Ectodermal cell (in vitro differentiated cells): ENCODE data around the gene FCN2.

Source experiments
- H3K27ac ChIP-seq: 2 replicates; pipeline ENCODE4 v1.7.0; 2013; ENCODE audit warnings: mild to moderate bottlenecking, low read depth, low read length; ENCODE audit not compliant: insufficient read depth, poor library complexity, severe bottlenecking
- H3K27me3 ChIP-seq: 2 replicates; pipeline ENCODE4 v1.7.0; 2013; ENCODE audit warnings: mild to moderate bottlenecking, low read length; ENCODE audit not compliant: insufficient read depth, control insufficient read depth, poor library complexity, severe bottlenecking
- H3K36me3 ChIP-seq: one replicate; pipeline ENCODE4 v1.7.0; 2013; ENCODE audit warnings: low read length; ENCODE audit not compliant: control insufficient read depth, insufficient read depth
- H3K4me1 ChIP-seq: one replicate; pipeline ENCODE4 v1.7.0; 2013; ENCODE audit warnings: low read length; ENCODE audit not compliant: control insufficient read depth, insufficient read depth
- H3K4me3 ChIP-seq: 2 replicates; pipeline ENCODE4 v1.7.0; 2013; ENCODE audit warnings: low read depth, low read length, control low read depth; ENCODE audit not compliant: insufficient read depth
- H3K9me3 ChIP-seq: 2 replicates; pipeline ENCODE4 v1.7.0; 2013; ENCODE audit warnings: mild to moderate bottlenecking, low read length, moderate library complexity; ENCODE audit not compliant: control insufficient read depth
- WGBS, 2 experiments: methylation state at CpG; one replicate each; pipeline ENCODE4 v1.1.7; 2013; ENCODE audit warnings: missing lambda C conversion rate in 2 of 2; 5-methylcytosine and 5-hydroxymethylcytosine counted together

Gene FCN2

DNA sequence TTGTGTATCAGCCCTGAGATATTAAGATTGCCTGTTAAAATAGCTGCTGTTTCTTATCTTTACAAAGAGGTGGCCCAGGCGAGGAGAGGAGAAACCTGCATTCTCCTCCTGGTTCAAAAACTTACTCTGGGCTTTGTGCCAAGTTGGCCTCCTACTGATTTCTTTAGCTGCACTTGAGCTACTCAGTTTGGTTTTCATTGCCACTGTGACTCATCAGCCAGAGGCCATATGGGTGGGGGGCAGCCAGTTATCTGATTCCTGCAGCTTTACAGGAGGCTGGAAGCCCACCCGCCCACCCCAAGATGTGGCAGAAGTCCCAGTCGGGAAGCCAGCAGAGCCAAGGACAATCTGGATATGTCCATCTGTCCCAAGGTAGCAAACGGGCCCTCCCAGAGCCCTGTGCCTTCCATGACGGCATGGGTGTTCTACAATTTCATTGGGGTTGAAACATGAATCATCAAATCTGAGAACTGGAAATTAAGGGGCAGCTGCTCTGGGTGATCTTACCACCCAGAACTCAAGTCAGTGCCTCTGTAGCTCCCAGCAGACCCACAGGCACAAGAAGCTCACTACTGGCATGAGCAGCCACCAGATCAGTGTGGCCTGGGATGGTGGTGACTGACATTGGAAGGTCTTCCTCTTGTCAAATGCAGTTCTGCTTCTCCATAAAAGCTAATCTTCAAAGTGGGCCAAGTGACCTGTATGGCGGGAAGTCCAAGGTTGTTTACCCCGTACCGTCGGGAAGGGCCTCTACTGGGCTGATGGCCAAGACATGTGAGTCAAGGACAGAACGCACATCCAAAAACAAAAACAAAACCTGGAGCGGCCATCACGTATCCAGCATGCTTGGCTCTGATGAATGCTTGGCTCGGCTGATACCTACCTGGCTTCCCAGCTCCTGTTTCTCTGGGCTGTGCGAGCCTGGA lies 15.6 kb downstream of the FCN2 start:
- WGBS, 2 experiments = 88 to 92% methylated on average over 14 of the region's 14 CpGs
- Histone ChIP-seq H3K9me3 (peaks cover 3% of the 10 kb centered on the region), H3K36me3 (no peaks in the 10 kb centered on the region), H3K4me3 (no peak overlapping the region), H3K4me1 (no peaks in the 10 kb centered on the region), H3K27me3 (no peaks in the 10 kb centered on the region), H3K27ac (no peak overlapping the region)

DNA sequence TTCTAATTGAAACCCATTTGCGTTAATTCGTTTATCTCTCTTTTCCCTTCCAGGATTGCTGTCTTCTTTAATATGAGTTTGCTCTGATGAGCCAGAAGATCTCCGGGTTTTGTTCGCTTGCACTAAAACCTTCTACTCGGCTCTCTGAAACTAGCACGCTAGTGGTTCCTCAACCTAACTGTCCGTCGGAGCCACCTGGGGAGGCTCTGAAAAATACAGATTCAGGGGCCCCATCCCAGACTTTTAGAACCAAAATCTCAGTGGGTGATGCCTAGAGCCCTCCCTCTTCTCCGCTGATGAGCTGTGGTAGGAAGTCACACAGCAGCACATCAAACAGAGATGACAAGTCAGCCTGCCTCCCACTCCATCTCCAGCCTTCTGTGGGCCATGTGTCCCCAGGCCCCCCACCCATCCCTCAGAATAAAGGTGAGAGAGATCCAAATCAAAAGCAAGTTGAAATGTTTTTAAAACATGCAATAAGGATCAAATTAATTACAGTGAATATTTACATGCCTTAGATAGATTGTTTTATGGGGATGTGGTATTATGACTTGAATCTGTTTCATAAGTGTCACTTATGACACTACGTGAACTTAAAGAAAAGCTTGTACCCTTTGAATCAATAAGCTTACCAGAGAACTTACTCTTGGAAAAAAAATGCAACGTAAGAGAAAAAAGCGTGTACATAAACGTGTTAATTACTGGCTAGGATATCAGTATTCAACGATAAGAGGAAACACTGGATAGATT lies 16.4 kb downstream of the FCN2 start:
- Histone ChIP-seq H3K4me3 (no peak overlapping the region), H3K36me3 (no peaks in the 10 kb centered on the region), H3K27me3 (no peaks in the 10 kb centered on the region), H3K9me3 (peaks cover 3% of the 10 kb centered on the region), H3K27ac (no peak overlapping the region), H3K4me1 (no peaks in the 10 kb centered on the region)
- WGBS, 2 experiments = 95 to 96% methylated on average over 14 of the region's 14 CpGs

DNA sequence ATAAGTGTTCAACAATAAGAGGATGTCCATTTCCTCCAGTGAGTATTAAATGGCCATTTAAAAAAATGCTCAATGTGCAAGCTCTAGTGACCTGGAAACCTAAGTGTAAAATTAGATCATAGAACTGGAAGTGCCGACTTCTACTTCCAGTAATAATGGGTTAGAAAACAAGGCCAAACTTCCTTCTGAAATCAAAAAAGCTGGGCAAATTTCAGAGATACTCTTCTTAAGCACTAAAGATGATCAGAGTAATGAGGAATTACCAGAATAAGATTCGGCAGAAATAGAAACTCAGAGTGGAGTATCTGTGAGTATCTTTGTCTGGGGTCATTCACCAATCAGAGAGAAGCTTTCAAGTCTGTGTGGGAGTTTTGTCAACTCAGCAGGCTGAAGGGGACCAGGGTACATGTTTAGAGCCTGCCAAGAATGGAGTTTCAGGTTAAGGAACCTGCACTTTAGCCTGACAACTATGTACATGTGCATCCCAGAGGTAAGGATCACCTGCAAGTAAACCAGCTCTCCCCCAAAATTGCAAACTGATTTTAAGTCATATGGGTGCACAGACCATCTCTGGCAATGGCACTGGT lies 17.1 kb downstream of the FCN2 start:
- Histone ChIP-seq H3K36me3 (no peaks in the 10 kb centered on the region), H3K4me3 (no peak overlapping the region), H3K9me3 (peaks cover 3% of the 10 kb centered on the region), H3K27ac (no peak overlapping the region), H3K27me3 (no peaks in the 10 kb centered on the region), H3K4me1 (no peaks in the 10 kb centered on the region)
- 93 to 98% methylated on average over 2 of the region's 2 CpGs for WGBS, 2 experiments

DNA sequence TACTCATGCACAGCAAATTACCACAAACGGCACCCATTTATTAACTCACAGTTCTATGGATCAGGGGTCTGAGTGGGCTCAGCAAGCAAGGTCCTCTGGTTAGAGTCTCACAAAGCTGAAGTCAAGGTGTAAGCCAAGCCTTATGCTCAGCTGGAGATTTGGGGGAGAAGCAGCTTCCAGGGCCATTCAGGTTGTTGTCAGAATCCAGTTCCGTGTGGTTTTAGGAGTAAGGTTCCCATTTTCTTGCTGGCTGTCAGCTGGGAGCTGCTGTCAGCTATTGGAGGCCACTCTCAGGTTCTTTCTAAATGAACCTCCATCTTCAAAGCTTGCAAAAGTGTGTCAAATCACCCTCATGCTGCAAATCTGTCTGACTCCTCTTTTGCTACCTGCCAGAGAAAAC lies 17.7 kb downstream of the FCN2 start:
- Histone ChIP-seq H3K36me3 (no peaks in the 10 kb centered on the region), H3K4me1 (no peaks in the 10 kb centered on the region), H3K9me3 (peaks cover 3% of the 10 kb centered on the region), H3K27ac (no peak overlapping the region), H3K4me3 (no peak overlapping the region), H3K27me3 (no peaks in the 10 kb centered on the region)
- WGBS, 2 experiments = 70 to 71% methylated on average over 2 of the region's 2 CpGs

DNA sequence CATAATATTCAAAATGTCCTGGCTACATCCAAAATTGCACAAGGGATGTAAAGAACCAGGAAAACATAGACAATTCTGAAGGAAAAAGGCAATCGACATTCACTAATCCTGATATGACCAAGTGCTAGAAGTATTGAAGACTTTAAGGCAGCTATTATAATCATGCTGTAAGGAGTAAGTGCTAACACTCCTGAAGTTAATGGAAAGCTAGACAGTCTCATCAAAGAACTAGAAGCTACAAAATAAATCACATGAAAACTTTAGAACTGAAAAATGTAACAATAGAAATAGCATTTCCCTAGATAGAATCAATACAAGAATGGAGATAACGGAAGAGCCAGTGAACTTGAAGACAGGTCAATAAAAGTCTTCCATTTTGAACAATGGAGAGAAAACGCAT lies 18.6 kb downstream of the FCN2 start:
- WGBS, 2 experiments = 64 to 71% methylated on average over 2 to 3 of the region's 3 CpGs

DNA sequence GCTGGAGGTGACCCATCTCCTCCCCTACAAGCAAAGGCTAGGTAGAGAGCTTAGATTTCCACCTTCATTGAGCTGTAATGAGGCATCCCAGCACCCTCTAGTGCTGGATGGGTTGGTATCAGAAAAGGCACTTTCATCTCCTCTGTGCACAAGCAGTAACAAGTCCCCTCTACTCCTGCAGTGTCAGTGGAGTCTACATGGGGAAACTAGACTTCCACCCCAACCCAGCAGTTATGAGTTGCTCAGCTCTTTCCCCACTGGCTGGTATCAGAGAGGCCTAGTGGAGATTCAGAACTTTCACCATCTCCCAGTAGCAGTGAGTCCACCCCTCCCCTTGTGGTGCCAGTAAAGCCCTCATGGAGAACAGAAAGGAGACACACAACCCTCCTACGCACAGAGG lies 19.2 kb downstream of the FCN2 start:
- WGBS, 2 experiments = 78 to 100% methylated on average over 1 of the region's 1 CpG
- H3K27me3 ChIP-seq = no peaks in the 10 kb centered on the region
- H3K4me3 ChIP-seq = no peak overlapping the region
- H3K4me1 ChIP-seq = no peaks in the 10 kb centered on the region
- no peak overlapping the region for H3K27ac ChIP-seq
- no peaks in the 10 kb centered on the region for H3K36me3 ChIP-seq
- peaks cover 1% of the 10 kb centered on the region for H3K9me3 ChIP-seq

More for the DNA sequence above, 18.6 kb downstream of the FCN2 start:
- Histone ChIP-seq H3K36me3 (no peaks in the 10 kb centered on the region), H3K4me3 (no peak overlapping the region), H3K27me3 (no peaks in the 10 kb centered on the region), H3K9me3 (peaks cover 3% of the 10 kb centered on the region), H3K4me1 (no peaks in the 10 kb centered on the region), H3K27ac (no peak overlapping the region)

DNA sequence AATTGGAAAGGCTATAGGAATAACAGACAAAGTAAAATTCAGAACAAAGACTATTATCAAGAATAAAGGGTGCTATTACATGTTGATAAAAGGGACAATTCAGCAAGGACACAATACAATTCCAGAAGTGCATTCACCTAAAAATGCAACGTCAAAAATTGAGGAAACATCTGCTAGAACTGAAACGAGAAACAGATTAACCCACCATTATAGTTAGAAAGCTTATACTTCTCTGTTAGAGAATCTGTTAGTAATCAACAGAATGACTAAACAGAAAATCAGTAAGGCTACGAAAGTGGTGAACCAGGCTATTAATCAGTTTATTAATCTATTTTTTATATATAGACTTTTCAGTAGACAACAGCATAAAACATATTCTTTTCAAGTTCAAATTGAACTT lies 22.3 kb downstream of the FCN2 start:
- H3K27me3 ChIP-seq = no peaks in the 10 kb centered on the region
- 93 to 100% methylated on average over 1 to 3 of the region's 3 CpGs for WGBS, 2 experiments

DNA sequence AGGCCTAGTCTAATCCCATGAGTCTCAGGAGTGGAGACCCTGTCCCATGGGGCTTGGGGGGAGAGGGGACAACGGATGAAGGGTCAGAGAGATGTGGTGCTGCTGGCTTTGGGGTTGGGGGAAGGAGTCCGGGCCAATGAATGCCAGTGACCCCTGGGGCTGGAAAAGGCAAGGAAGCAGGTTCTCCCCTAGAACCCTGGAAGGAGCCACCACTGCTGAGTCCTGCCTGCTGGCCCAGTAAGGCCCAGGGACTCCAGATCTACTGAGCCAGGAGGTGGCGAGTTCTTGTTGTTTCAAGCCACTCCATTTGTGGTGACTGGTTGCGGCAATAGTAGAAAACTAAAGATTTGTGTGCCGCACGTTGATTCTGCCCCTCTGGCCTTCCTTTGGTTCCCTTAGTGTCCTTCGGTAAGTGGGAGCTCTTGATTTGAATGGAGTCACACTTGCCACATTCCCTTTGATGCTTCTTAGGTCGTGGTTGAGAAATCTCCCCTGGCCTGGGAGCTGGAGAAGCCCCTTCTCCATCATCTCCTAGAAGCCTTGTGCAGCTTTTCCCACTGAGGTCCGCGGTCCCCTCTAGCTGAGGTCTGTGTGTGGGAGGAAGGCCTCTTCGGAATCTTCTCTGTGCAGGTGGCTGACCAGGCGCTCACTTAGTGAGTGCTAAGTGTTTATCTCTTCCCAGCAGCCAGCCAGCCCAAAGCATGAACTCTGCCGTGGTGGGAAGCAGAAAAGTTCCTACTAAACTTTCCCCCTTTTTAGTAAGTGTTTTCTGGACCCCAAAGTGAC lies 28.1 kb downstream of the FCN2 start:
- WGBS, 2 experiments = 94% methylated on average over 13 of the region's 13 CpGs
- Histone ChIP-seq H3K27me3 (no peaks in the 10 kb centered on the region), H3K4me1 (no peaks in the 10 kb centered on the region)

More for the DNA sequence above, 22.3 kb downstream of the FCN2 start:
- Histone ChIP-seq H3K4me3 (no peak overlapping the region), H3K9me3 (no peaks in the 10 kb centered on the region), H3K27ac (no peak overlapping the region), H3K36me3 (no peaks in the 10 kb centered on the region), H3K4me1 (no peaks in the 10 kb centered on the region)

DNA sequence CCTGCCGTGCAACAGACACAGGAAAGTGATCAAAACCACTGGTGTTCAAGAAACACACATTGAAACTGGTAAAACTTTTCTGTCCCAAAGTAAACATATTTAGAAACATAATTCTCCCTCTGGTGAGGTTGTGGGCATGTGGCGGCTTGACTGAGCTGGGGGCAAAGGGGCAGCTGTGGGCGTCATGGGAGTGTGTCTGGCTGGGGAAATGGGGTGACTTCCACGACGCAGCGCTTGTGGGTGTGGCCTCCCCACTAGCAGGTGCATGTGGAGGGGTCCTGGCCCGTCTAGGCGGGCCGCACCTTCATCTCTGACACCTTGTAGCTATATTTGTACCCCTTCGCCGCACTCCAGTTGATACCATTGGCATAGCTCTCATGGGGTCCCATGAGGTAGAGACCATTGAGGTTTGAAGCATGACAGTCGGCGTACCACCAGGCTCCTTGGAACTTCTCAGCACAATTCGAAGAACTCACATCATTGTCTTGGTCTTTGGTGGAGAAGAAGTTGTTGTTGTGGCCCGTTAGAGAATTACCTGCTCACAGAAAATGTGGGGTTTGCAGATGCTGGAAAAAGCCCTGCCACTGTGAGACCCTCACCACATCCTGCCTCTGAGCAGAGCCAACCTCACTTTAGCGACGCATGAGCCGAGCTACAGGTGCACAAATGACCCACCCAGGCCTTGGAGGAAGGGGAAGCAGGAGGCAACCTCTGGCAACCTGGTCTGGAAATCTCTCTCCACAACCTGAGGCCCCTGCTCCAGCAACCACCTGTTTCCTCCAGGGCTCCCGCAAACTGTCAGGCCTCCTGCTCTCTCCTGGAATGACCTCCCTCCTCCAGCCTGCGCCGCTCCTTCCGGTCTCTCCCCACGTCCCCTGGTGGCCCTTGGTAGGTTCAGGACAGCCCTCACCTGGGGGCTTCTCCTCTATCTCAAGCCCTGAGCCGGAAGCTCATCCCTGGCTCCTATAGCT lies 29.2 kb downstream of the FCN2 start:
- H3K9me3 ChIP-seq = no peaks in the 10 kb centered on the region
- H3K4me1 ChIP-seq = no peaks in the 10 kb centered on the region
- H3K4me3 ChIP-seq = no peak overlapping the region
- H3K36me3 ChIP-seq = no peaks in the 10 kb centered on the region
- no peaks in the 10 kb centered on the region for H3K27me3 ChIP-seq
- WGBS, 2 experiments = 90 to 91% methylated on average over 24 of the region's 24 CpGs
- H3K27ac ChIP-seq = no peak overlapping the region

More for the DNA sequence above, 28.1 kb downstream of the FCN2 start:
- H3K36me3 ChIP-seq = no peaks in the 10 kb centered on the region
- H3K4me3 ChIP-seq = no peak overlapping the region
- H3K9me3 ChIP-seq = no peaks in the 10 kb centered on the region
- H3K27ac ChIP-seq = no peak overlapping the region
